Kidney capillary endothelial cell (primary cell): Measurements from ENCODE around the gene DUOX2.
A peak's percentile ranks its signal among the peaks of the same experiment; 100 is the strongest.
"Not testable (repeated sequence)": the region's sequence is repeated elsewhere in the genome, so short reads cannot be mapped to it uniquely, and the experiment has no call there.

Experiments used
- DNase-seq: peaks from one replicate; pipeline ENCODE4 v3.0.0-alpha.2; 2018; ENCODE audit warnings: low spot score

Gene DUOX2

GRCh38 chr15:45118996-45119395, 5.0 kb upstream of the DUOX2 start:
- no peak for DNase-seq

- peak; percentile 90 for DNase-seq
Observed at GRCh38 chr15:45118131-45118588, 4.2 kb upstream of the DUOX2 start.

- DNase-seq: no peak
Observed at GRCh38 chr15:45117308-45118130, 3.5 kb upstream of the DUOX2 start.

- DNase-seq: no peak
Observed at GRCh38 chr15:45116482-45117307, 2.7 kb upstream of the DUOX2 start.

- DNase-seq: no peak
Observed at GRCh38 chr15:45116006-45116481, 2.1 kb upstream of the DUOX2 start.

- no peak for DNase-seq
Observed at GRCh38 chr15:45115312-45115820, 1.4 kb upstream of the DUOX2 start.

- DNase-seq: no peak
Observed at GRCh38 chr15:45114751-45115085, 746 bp upstream of the DUOX2 start.

DNA sequence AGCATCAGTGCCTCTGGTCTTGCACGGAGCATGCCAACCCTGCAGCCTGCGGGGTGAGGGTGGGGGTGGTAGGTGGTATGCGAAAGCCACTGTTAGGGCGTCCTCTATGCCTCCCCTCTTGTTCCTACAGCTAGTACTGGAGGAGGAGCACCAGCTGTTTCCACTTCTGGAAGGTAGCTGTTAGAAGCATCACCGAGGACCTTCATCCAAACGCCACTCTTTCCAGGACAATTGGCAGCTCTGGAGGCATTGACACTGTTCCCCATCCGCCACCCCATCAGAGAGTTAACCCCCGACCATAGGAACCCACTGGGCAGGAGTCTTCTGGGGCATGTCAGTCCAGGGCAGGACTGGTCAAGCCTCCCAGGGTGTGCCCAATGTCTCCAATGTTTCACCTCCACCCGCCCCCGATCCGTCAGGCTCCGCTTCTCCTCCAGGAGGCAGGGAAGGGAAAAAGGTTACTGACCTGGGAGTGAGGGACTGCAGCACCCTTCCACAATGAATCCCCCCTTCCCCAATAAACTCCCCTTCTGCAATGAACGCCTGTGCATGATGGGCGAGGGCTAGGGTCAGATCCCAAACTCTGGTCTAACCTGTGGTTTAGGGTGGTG, 487 bp downstream of the DUOX2 start:
- DNase-seq: no peak

GRCh38 chr15:45112591-45113379, 1.2 kb downstream of the DUOX2 start:
- no peak for DNase-seq

DNA sequence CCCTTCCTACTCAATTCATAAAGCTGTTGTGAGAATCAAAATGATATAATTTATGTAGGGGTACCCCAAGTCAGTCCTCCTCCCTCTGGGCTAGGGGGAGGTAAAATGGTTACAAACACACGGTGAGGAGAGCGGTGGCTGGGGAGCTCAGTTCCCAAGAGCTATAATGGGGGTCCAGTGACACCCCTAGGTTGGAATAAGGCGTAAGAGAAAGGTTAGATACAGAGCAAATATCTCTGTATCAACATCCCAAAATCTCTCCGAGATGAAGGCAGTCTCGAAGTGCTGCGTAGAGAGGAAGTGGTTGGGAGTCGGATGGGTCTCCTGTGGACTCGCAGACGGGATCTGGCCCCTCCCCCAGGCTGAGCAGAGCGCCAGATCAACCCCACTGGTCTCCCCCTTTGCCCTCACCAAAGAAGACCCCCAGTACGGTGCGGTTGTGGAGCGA, 1.8 kb downstream of the DUOX2 start:
- DNase-seq: no peak

DNA sequence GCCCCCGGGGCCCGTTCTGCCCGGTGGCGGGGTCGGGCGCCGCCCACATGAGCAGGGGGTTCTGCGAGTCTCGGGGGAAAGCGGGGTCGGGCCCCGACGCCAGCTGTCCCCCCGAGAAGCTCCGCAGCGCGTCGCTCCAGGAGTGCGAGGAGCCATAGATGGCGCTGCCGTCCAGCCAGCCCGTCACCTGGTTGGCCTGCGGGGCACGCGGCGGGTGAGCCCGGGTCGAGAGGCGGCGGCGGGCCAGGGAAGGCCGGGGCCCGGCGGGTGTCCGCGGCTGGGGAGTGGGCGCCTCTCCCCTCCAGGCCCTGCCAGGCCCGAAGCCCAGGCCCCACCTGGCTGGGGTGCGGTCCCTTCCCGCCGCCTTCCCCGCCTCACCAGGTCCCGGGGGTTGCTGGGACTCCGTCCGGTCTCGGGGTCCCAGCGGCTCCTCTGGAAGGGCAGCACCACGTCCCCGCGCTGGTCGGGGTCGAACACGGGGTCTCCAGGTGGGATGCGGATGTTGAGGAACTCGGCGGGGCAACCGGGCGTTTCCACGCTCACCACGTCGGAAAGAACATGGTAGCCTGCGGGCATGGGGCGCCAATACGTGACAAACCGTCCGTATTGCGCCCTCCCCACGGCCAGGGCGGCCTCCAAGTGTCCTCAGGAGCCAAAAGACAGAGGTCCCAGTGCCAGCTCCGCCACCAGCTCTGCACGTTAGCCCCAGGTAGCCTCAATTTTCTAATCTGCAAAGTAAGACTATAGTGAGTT, 2.4 kb downstream of the DUOX2 start:
- no peak for DNase-seq

DNA sequence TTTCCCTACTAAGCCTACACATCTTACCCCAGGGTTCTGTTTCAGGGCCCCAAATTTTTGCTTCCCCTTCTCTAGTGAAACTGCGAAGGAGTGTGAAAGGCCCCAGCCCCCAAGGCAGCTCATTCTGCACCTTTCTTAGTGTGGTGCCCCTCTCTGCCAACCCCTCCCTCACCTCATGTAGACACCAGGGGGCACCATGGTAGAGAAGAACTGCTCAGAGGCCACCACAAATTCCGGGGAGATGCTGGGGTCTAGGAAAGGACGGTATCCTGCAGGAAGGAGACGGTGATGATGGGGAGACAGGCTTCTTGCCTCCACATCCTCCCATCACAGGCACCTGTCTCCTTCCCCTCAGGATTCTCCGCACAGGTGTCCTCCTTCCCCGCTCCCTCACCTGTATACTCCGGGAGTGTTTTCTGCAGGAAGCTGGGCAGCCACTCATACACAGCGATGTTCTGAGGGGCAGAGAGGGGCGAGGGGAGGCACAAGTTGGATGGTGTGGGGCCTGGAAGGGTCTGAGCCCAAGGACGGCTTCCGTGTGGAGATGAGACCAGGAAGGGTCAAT, 3.6 kb downstream of the DUOX2 start:
- no peak for DNase-seq

DNA sequence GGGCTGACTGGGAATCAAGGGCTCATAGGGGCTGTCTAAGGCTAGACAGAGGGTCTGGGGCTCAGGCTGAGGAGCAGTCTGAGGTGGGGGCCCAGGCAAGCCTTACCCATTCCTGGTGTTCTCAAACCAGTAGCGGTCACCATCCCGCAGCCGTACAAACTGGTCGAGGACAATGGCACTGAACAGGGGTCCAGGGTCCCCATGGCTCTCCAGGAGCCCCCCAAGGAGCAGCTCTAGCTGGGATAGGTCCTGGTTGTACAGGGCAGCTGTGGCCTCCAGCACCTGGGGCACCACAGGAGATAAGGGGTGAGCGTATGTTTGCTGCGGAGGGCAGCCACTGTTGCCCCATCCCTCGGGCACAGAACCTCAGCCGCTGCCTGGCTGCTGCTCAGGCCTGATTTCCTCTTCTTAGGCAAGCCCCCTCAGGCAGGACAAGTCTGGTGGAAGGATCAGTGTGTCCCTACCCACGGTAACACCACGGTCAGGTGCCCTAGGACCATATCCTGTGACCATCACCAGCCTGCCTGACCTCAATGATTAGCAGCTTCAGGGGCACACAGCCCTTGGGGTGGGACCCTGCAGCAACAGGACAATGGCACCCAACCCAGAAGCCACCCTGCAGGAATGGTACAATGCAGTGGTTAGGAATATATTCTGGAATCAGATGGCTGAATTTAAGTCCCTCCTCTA, 5.9 kb downstream of the DUOX2 start:
- DNase-seq: no peak

DNA sequence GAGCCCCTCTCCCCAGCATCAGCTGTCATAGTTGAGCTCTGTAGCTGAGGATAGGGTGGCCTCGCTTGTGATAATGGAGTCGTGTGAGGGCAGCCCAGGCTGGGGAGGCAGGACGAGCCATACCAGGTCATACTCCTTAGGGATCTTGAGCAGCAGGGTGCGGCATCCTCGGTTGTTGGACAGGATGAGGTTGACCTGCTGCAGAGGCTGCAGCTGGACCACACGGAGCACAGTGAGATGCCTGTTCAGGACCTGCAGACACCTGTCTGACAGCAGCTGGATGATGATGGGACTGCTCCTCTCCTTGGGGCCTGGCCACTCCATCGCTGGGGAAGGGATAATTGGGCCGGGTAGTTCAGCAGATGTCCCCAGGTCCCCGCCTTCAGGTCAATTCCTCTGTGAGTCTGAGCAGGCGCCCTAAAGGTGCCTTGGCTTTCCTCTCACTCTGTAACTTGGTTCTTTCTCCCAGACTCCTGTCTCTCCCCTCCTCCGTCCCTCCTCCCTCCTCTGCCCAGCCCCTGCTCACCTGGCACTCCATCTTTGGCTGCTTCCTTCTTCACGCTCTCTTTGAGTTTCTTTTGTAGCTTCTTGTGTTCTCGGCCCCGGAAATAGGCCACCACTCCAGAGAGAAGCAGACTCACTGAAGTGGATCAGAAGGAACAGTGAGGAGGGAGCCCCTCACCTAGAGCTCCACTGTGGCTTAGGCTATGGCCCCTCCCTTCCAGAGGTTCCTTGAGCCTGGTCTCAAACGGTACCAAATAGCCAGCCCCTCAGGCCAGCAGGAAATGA, 7.8 kb downstream of the DUOX2 start:
- no peak for DNase-seq

GRCh38 chr15:45105586-45105985, 8.4 kb downstream of the DUOX2 start:
- DNase-seq: no peak

DNA sequence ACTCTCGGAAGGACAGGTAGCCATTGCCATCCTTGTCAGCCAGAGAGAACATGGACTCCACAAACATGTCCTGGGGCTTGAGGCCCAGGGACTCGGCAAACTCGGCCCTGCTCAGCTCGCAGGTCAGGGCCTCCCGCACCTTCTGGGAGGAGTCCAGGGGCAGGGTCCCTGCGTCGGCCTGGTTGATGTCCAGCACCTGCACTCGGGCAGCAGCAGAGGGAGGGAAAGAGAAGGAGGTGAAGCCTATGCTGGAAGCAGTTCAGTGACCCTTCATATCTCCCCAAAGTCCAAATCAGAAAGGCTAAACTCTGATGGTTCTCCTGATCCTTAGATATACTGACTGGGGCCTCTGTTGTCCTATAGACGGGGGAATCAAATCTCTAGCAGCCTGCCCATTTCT, 9.8 kb downstream of the DUOX2 start:
- not testable (repeated sequence) for DNase-seq

DNA sequence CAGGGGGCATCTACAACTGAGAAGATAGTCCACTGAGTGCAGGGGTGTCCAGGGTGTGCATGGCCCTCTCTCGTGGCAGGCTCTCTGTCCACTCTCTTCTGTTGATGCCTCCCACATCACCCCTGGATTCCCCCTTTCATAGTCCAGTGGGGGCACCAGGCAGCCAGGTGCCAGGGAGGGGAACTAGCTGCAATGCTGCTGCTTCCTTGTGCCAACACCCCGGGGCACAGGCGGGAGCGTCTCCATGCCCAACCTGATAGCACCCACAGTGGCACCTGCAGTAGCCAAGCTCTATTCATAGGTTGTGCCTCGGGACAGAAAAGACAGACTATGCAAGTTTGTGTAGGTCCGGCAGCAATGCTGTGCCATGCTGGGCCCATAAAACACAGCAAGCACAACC, 11.7 kb downstream of the DUOX2 start:
- DNase-seq: no peak

GRCh38 chr15:45101749-45102148, 12.2 kb downstream of the DUOX2 start:
- DNase-seq: no peak
